ENCODE measurements around the gene KMT2A. TPM values are rescaled to one million over a fixed set of nuclear protein-coding genes. Genes with fewer than 3 reads are reported as not detected.

KMT2A gene
- total RNA-seq, 3 donors from 2014 or later = 49.0 to 89.3 (median 51.4) TPM

- H3K36me3 ChIP-seq (ENCODE audit: low read depth) = peaks cover 28% of the 10 kb centered on the region
These were observed 66.9 kb downstream of the KMT2A start for GRCh38 chr11:118503216-118503615.

GRCh38 chr11:118511601-118512000 lies 75.3 kb downstream of the KMT2A start:
- ATAC-seq (no peak), DNase-seq (no peak)
- no peaks in the 10 kb centered on the region for H3K4me1 ChIP-seq (ENCODE audit: low read depth)
- peaks cover 15% of the 10 kb centered on the region for H3K36me3 ChIP-seq (ENCODE audit: low read depth)
- TF ChIP-seq CTCF (IDR thresholded peaks at IDR 0.05) = no peak
- no peaks in the 10 kb centered on the region for H3K9me3 ChIP-seq
- intact Hi-C loops (cut with DNase I, micrococcal nuclease) = no loop called here
- no peak overlapping the region for H3K4me3 ChIP-seq

More at GRCh38 chr11:118503216-118503615, 66.9 kb downstream of the KMT2A start:
- ATAC-seq = no peak
- Histone ChIP-seq H3K9me3 (no peaks in the 10 kb centered on the region), H3K4me3 (no peak overlapping the region), H3K4me1 (ENCODE audit: low read depth) (no peaks in the 10 kb centered on the region)
- TF ChIP-seq CTCF (IDR thresholded peaks at IDR 0.05) = no peak
- DNase-seq = no peak
- intact Hi-C loops (cut with DNase I, micrococcal nuclease) = no loop called here

GRCh38 chr11:118514103-118514502 lies 77.8 kb downstream of the KMT2A start:
- H3K4me3 ChIP-seq = no peak overlapping the region
- intact Hi-C loops (cut with DNase I, micrococcal nuclease) = no loop called here
- DNase-seq = no peak
- H3K9me3 ChIP-seq = no peaks in the 10 kb centered on the region
- ATAC-seq = no peak
- H3K4me1 ChIP-seq (ENCODE audit: low read depth) = no peaks in the 10 kb centered on the region
- peaks cover 14% of the 10 kb centered on the region for H3K36me3 ChIP-seq (ENCODE audit: low read depth)
- TF ChIP-seq CTCF (IDR thresholded peaks at IDR 0.05) = no peak

GRCh38 chr11:118519549-118519948 lies 83.3 kb downstream of the KMT2A start:
- H3K9me3 ChIP-seq = no peaks in the 10 kb centered on the region
- ATAC-seq = no peak
- H3K36me3 ChIP-seq (ENCODE audit: low read depth) = peaks cover 10% of the 10 kb centered on the region
- no peak for DNase-seq
- H3K4me3 ChIP-seq = no peak overlapping the region
- H3K4me1 ChIP-seq (ENCODE audit: low read depth) = no peaks in the 10 kb centered on the region
- no peak for TF ChIP-seq CTCF (IDR thresholded peaks at IDR 0.05)
- intact Hi-C loops (cut with DNase I, micrococcal nuclease) = no loop called here

GRCh38 chr11:118521892-118522311 lies 85.6 kb downstream of the KMT2A start:
- no peak for TF ChIP-seq CTCF (IDR thresholded peaks at IDR 0.05)
- Histone ChIP-seq H3K4me1 (ENCODE audit: low read depth) (no peaks in the 10 kb centered on the region), H3K9me3 (no peaks in the 10 kb centered on the region), H3K36me3 (ENCODE audit: low read depth) (peaks cover 10% of the 10 kb centered on the region), H3K4me3 (no peak overlapping the region)
- DNase-seq = no peak
- ATAC-seq = no peak
- intact Hi-C loops (cut with DNase I, micrococcal nuclease) = no loop called here

- Histone ChIP-seq H3K36me3 (ENCODE audit: low read depth) (peaks cover 10% of the 10 kb centered on the region), H3K4me3 (no peak overlapping the region), H3K4me1 (ENCODE audit: low read depth) (no peaks in the 10 kb centered on the region), H3K9me3 (no peaks in the 10 kb centered on the region)
- DNase-seq (no peak), ATAC-seq (peak; percentile 55)
- intact Hi-C loops (cut with DNase I, micrococcal nuclease) = no loop called here
- TF ChIP-seq CTCF (IDR thresholded peaks at IDR 0.05) = no peak
These were observed 86.3 kb downstream of the KMT2A start for GRCh38 chr11:118522571-118523072.

Data from mucosa of descending colon (tissue), 3 donors.